Right renal pelvis (tissue), 4 donors: ENCODE measurements around the gene MRM2. TPM values are rescaled to one million over a fixed set of nuclear protein-coding genes. Genes with fewer than 3 reads are reported as not detected.

ENCODE experiments used
- DNase-seq, 4 donors: peaks; one replicate each; pipeline ENCODE4 v3.0.0-alpha.2; 2013; ENCODE audit warnings: low read depth in 4 of 4, low spot score in 3 of 4, missing footprints in 1 of 4
- polyA plus RNA-seq, 4 donors: library from polyadenylated mRNA; unstranded; fragments of 120-200 nt; gene quantifications; one replicate each; pipeline ENCODE4 v1.2.1, GENCODE V29; 2013; ENCODE audit not compliant: insufficient read length in 4 of 4

MRM2 gene
- polyA plus RNA-seq, 4 donors, result 36.4 to 39.9 (median 38.8) TPM

GRCh38 chr7:2193575-2194305 is 48.3 kb downstream of the MRM2 start:
- DNase-seq, result no peak

DNA sequence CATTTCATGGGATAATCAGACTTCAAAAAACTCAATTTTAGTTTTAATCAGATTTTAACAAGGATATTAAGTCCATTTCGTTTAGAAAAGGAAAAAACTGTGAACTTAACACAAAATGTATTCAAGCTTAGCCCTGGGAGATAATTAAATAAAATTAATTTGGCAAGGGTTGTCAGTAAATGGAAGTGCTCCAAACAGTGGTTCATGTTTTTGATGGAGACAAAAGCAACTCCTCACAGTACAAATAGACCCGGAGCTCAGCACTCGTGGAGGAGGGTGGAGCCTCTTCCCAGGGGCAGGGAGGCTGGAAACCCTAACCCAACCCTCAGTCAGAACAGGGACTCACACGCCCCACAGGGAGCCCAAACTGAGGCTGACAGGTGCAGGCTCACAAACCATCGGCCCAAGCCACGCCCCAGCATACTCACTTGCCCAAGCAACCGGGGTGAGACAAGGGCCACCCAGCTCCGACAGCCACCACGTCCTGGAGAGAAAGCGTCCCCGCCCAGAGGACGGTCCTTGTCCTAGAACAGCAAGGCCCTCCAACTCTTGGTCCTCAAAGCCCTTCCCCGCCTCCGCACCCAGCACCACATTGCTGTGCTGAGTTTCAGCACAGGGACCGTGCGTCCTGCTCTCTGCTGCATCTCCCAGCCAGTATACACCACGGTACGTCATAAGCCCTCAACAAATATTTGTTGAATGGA is 49.0 kb downstream of the MRM2 start:
- DNase-seq, result no peak

DNA sequence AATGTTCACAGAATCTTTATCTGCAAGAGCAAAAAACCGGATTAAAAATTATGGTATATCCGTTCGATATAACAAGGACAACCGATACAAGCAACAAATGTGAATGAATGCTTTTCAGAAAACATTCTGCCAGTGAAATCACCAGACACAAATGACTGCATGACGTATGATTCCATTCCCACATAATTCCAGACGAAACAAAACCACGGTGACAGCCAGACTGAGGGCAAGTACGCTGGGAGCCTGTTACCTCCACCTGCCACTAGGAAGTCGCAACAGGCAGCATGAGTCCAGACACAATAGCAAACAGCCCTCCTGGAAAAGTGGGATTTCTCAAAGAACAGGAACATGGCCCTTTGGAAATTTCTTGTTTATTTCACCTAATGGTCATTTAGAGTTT is 51.0 kb downstream of the MRM2 start:
- no peak for DNase-seq

- no peak for DNase-seq
Observed at GRCh38 chr7:2190531-2190930, 51.5 kb downstream of the MRM2 start.

GRCh38 chr7:2186166-2186565 is 55.8 kb downstream of the MRM2 start:
- DNase-seq, result no peak

DNA sequence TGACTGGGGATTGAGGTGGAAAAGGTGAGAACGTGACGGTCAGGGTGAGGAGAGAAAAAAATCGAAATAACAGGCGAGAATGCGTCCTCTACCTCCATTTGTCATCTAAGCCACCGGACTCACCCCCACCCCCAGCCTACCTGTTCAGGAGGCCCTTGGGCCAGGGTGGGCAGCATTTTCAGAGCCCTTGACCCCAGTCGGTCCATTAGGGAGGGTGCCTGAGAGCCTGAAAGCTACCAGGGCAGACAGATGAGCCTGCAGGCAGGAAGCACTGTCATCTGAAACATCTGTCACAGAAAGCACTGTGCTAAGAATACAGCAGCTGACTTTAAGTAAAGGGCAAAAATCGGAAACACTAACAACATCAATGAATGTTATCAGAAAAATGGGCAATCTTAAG is 56.3 kb downstream of the MRM2 start:
- no peak for DNase-seq

Other genes with a start within 250 kb of the MRM2 start
- gene MAD1L1, start 9.3 kb downstream of the MRM2 start, polyA plus RNA-seq, result 10 to 100 TPM; 22.6 to 26.9 (median 24.6) TPM
- gene NUDT1, start within 50 bp of the MRM2 start, polyA plus RNA-seq, result 10 to 100 TPM; 18.0 to 23.5 (median 19.3) TPM
- gene SNX8, start 72.2 kb upstream of the MRM2 start, polyA plus RNA-seq, result 10 to 100 TPM; 40.5 to 45.7 (median 42.6) TPM
- 100 to 1,000 TPM; 142 to 160 (median 147) TPM for gene EIF3B, start 112.6 kb upstream of the MRM2 start, polyA plus RNA-seq
- 10 to 100 TPM in 2 of 4 donors, 1 to 10 TPM in 2; 9.0 to 16.4 (median 10.3) TPM for gene CHST12, start 161.4 kb upstream of the MRM2 start, polyA plus RNA-seq
- gene GRIFIN, start 234.2 kb upstream of the MRM2 start, polyA plus RNA-seq, result under 1 TPM in 1 of 4 donors, not detected in 3; 0.30 TPM